ENCODE results near the gene MAP3K4.

MAP3K4 gene

DNA sequence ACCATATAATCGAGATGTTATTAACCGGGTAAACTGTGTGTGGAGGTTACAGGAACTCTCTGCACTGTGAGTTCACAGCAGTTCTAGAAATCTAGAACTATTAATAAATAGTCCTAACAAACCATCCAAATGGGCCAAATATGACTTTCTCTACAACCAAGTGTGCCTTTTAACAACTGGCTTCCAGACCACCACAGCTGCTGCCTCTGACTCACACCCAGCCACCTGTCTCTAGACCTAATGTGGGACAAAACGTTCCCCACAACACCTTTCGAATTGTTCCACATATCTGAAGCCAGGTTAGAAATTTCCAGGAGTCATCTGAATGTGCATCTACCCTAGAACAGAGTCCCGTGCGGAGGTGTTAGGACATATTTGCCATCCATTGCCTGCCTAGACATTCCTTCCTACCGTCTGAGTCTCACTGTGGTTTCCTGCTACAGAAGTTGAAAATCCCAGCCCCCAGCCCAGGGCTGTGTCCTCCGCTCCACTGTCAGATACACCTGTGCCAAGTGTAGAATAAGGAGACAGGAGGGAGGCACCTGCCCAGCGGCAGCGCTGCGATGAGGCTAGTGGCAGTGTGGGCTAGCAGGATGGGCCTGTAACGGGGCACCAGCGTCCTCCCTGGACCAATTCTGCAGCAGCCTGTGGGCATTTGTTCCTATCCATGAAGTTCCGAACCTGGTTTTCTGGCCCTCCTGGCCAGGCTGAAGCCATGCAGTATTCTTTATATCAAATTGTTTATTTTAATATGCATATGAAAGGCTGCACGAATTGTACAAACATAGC is 28.5 kb upstream of the MAP3K4 start:
- H3K4me3 ChIP-seq (ENCODE audit: low read depth, low read length): no peak overlapping the region
- DNase-seq (ENCODE audit: low read depth): no peak
- TF ChIP-seq, protein P1, sequence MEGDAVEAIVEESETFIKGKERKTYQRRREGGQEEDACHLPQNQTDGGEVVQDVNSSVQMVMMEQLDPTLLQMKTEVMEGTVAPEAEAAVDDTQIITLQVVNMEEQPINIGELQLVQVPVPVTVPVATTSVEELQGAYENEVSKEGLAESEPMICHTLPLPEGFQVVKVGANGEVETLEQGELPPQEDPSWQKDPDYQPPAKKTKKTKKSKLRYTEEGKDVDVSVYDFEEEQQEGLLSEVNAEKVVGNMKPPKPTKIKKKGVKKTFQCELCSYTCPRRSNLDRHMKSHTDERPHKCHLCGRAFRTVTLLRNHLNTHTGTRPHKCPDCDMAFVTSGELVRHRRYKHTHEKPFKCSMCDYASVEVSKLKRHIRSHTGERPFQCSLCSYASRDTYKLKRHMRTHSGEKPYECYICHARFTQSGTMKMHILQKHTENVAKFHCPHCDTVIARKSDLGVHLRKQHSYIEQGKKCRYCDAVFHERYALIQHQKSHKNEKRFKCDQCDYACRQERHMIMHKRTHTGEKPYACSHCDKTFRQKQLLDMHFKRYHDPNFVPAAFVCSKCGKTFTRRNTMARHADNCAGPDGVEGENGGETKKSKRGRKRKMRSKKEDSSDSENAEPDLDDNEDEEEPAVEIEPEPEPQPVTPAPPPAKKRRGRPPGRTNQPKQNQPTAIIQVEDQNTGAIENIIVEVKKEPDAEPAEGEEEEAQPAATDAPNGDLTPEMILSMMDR (IDR thresholded peaks at IDR 0.05; ENCODE audit: control insufficient read depth, extremely low read depth, insufficient read depth): no peak

DNA sequence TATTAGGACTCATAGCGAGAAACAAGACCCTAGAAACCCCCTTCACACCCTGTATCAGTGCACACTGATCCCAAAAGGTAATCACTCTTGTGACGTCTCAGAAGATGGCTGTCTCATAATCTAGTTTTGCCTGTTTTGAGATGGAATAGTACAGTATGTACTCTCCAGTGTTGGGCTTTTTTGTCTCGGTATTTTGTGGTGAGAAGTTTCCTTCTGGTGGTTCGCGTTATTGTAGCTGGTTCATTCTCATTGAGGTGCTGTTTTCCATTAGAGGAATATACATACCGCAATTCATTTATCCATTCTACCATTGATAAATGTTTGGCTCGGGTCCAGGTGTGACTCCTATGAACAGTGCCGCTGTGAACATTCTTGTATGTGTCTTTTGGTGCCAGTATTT is 27.9 kb upstream of the MAP3K4 start:
- no peak overlapping the region for H3K4me3 ChIP-seq (ENCODE audit: low read depth, low read length)
- TF ChIP-seq, protein P1 (IDR thresholded peaks at IDR 0.05; ENCODE audit: control insufficient read depth, extremely low read depth, insufficient read depth): no peak
- no peak for DNase-seq (ENCODE audit: low read depth)

DNA sequence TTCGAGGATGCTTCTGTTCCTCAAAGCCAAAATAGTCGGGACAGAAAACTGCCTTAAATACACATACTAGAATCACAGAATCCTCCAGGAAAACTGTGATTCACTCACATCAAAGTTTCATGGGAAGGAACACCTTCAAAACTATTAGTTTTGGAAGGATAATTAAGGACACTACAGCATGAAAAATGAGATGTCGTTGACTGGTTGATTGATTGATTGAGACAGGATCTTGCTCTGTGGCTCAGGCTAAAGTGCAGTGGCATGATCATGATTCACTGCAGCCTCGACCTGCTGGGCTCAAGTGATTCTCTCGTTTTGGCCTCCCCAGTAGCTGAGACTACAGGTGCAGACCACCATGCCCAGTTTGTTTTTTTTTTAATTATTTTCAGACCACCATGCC is 25.7 kb upstream of the MAP3K4 start:
- H3K4me3 ChIP-seq (ENCODE audit: low read depth, low read length): no peak overlapping the region
- no peak for DNase-seq (ENCODE audit: low read depth)
- TF ChIP-seq, protein P1 (IDR thresholded peaks at IDR 0.05; ENCODE audit: control insufficient read depth, extremely low read depth, insufficient read depth): no peak

DNA sequence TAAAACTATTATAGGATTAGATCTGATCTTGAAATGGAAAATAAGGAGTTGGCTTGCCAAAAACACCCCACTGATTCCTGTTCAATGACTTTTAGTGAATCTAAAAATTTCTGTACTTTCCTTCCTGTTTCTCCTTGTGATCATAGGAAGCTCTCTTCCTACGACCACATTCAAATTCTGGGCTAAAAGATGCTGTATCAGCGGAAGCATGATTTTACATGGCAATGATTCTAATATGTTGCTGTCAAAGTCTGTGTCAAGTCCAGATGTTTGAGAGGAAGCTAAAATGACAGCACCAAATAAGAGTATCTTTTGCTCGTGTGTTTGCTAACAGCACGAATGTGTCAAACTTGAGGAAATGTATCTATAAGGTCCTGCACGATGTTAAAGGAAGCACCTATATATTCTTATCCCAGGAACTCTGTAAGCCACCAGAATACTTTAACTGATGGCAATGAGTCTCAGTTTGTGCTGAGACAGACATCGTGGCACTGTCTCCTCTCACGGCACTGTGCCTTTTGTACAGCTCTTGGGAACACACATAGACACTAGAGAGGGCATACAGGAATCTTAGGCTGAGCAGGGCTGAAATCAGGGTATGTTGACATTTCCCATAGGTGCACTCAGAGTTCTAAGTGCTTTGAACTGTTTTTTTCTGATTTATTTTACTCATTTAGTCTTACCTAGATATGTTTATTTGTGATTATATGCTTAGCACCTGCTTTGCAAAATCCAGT is 24.9 kb upstream of the MAP3K4 start:
- no peak overlapping the region for H3K4me3 ChIP-seq (ENCODE audit: low read depth, low read length)
- TF ChIP-seq, protein P1 (IDR thresholded peaks at IDR 0.05; ENCODE audit: control insufficient read depth, extremely low read depth, insufficient read depth): no peak
- DNase-seq (ENCODE audit: low read depth): no peak

DNA sequence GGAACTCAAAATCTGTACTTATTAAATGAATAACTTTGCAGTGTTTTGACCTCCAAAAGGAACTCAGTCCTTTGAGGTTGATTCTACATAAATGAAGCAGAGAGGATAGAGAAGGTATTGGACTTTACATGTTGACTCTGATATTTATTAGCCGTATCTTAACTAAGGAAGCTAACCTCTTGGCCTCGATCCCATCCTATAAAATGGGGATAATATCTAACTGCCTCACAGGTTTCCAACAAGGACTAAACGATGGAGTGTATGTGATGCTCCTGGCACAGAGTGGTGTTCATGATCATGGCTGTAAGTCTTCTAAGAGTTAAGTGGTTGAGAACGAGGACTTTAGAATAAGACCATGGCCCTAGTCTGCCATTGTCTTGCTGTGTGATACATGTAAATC is 24.2 kb upstream of the MAP3K4 start:
- H3K4me3 ChIP-seq (ENCODE audit: low read depth, low read length): no peak overlapping the region

DNA sequence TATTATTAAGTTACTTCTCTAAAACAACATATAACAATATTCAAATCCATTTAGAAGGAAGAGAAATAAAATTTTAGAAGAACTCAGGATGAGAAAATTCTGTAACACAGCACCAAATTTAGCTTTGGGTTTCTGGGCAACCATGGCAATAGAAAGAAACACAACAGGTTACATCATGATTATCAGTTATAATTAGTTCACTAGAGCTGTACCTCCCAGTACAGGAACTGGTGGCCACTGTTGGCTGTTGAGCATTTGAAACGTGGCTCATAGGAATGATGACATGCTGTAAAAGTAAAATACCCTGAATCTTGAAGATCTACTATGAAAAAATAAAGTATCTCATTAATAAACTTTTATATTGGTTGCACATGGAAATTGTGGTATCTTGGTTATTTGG is 23.7 kb upstream of the MAP3K4 start:
- TF ChIP-seq, protein P1 (IDR thresholded peaks at IDR 0.05; ENCODE audit: control insufficient read depth, extremely low read depth, insufficient read depth): no peak
- H3K4me3 ChIP-seq (ENCODE audit: low read depth, low read length): no peak overlapping the region
- DNase-seq (ENCODE audit: low read depth): no peak

More for the DNA sequence above, 24.2 kb upstream of the MAP3K4 start:
- TF ChIP-seq, protein P1 (IDR thresholded peaks at IDR 0.05; ENCODE audit: control insufficient read depth, extremely low read depth, insufficient read depth): no peak
- DNase-seq (ENCODE audit: low read depth): peak; percentile 96

Measured in LNCaP clone FGC (cell line).